Eye (tissue), 1 donor: ENCODE data around the gene WNT16.
"Not testable (repeated sequence)": the region's sequence is repeated elsewhere in the genome, so short reads cannot be mapped to it uniquely, and the experiment has no call there.

Experiments
- DNase-seq: peaks from one replicate; pipeline ENCODE4 v3.0.0-alpha.2; 2015

WNT16 gene

GRCh38 chr7:121328508-121329190 lies at the start of gene WNT16:
Gene WNT16, plus strand, starts transcription at chr7:121329000. Its CDS starts 293 bp downstream, at chr7:121329293.
- DNase-seq = peak; percentile 75

GRCh38 chr7:121279060-121279620 lies 49.7 kb upstream of the WNT16 start:
- DNase-seq = no peak

- no peak for DNase-seq
Measured at GRCh38 chr7:121279822-121280221, 49.0 kb upstream of the WNT16 start.

GRCh38 chr7:121280656-121281055 lies 48.1 kb upstream of the WNT16 start:
- no peak for DNase-seq

- DNase-seq = no peak
Measured at GRCh38 chr7:121282129-121282528, 46.7 kb upstream of the WNT16 start.

GRCh38 chr7:121285066-121285667 lies 43.6 kb upstream of the WNT16 start:
- DNase-seq = no peak

- no peak for DNase-seq
Measured at GRCh38 chr7:121286186-121286585, 42.6 kb upstream of the WNT16 start.

GRCh38 chr7:121286742-121287734 lies 41.8 kb upstream of the WNT16 start:
- no peak for DNase-seq

GRCh38 chr7:121288894-121289293 lies 39.9 kb upstream of the WNT16 start:
- no peak for DNase-seq

- DNase-seq = not testable (repeated sequence)
Measured at GRCh38 chr7:121289930-121290329, 38.9 kb upstream of the WNT16 start.

GRCh38 chr7:121294448-121294992 lies 34.3 kb upstream of the WNT16 start:
- DNase-seq = no peak

- no peak for DNase-seq
Measured at GRCh38 chr7:121297843-121298242, 31.0 kb upstream of the WNT16 start.

- no peak for DNase-seq
Measured at GRCh38 chr7:121298831-121299239, 30.0 kb upstream of the WNT16 start.

GRCh38 chr7:121300685-121301420 lies 27.9 kb upstream of the WNT16 start:
- DNase-seq = no peak

GRCh38 chr7:121301446-121302213 lies 27.2 kb upstream of the WNT16 start:
- DNase-seq = peak; percentile 43

GRCh38 chr7:121302214-121302745 lies 26.5 kb upstream of the WNT16 start:
- DNase-seq = no peak

GRCh38 chr7:121303422-121304101 lies 25.2 kb upstream of the WNT16 start:
- no peak for DNase-seq

- DNase-seq = peak; percentile 51
Measured at GRCh38 chr7:121304102-121304658, 24.6 kb upstream of the WNT16 start.

- no peak for DNase-seq
Measured at GRCh38 chr7:121305109-121305508, 23.7 kb upstream of the WNT16 start.

- DNase-seq = no peak
Measured at GRCh38 chr7:121306565-121306964, 22.2 kb upstream of the WNT16 start.
